Pancreas (tissue), 10 donors: ENCODE data around the gene MARCHF6. TPM values are rescaled to one million over a fixed set of nuclear protein-coding genes. Genes with fewer than 3 reads are reported as not detected.
A peak's percentile ranks its signal among the peaks of the same experiment; 100 is the strongest.

Experiments used
- ATAC-seq, 4 donors: fragments of 200-7000 bp; cut with Tn5 transposase; one replicate each; pipeline versions ENCODE4 v1.8.0 to v1.9.1; 2020; ENCODE audit warnings: mild to moderate bottlenecking in 4 of 4, moderate library complexity in 4 of 4
- DNase-seq, 6 donors: peaks; one replicate each; pipeline ENCODE4 v3.0.0-alpha.2; 2020
- FAIRE-seq: peaks from 2 replicates; lab custom pipeline; 2012; peaks lifted over from hg19 to GRCh38; lab: Jason Lieb, UNC
- H3K27ac ChIP-seq, 4 donors: fragments of 200-600 bp; sonication (generic); 1 replicate in 3 of 4; 2 replicates in 1 of 4; pipeline versions ENCODE4 v1.5.0 to v1.8.0; 2020
- H3K27me3 ChIP-seq, 4 donors: fragments of 200-600 bp; one replicate each; pipeline ENCODE4 v1.8.0; 2021
- H3K36me3 ChIP-seq, 3 donors: fragments of 200-600 bp; sonication (generic) in 1 of 3; one replicate each; pipeline versions ENCODE4 v1.5.0 to v1.8.0; 2020 to 2021
- H3K4me1 ChIP-seq, 3 donors: fragments of 200-600 bp; one replicate each; pipeline ENCODE4 v1.8.0; 2021
- H3K4me3 ChIP-seq, 4 donors: fragments of 200-600 bp; sonication (generic) in 2 of 4; one replicate each; pipeline versions ENCODE4 v1.5.0 to v1.8.0; 2020 to 2021
- H3K9me3 ChIP-seq, 4 donors: fragments of 200-600 bp; one replicate each; pipeline ENCODE4 v1.8.0; 2021
- CTCF ChIP-seq, 4 donors: fragments of 200-600 bp; sonication (generic) in 3 of 4; IDR thresholded peaks; one replicate each; pipeline versions ENCODE4 v1.5.0 to v1.8.0; 2021; ENCODE audit warnings: antibody characterized with exemption in 4 of 4
- WGBS, 2 donors: extraction: QIAGEN DNeasy Blood & Tissue Kit; methylation state at CpG; one replicate each; pipeline ENCODE4 v1.1.7; 2013; 5-methylcytosine and 5-hydroxymethylcytosine counted together
- intact Hi-C, 3 donors: fragments of 100-400 bp; cut with DNase I; formaldehyde crosslinking; loops; one replicate each; pipeline versions ENCODE4 v1.11.1 to v1.14.2; 2022
- polyA plus RNA-seq, 2 donors: library from polyadenylated mRNA; stranded (reverse); fragments of 200-250 nt; gene quantifications; one replicate each; pipeline ENCODE4 v1.2.3, GENCODE V29; 2013
- total RNA-seq, 6 donors: library from RNA; stranded (reverse); fragmentation: NEBNext Ultra II Directional in 4 of 6; extraction: Animal tissue kit (Norgen Biotek cat#: 25700) in 4 of 6; gene quantifications; one replicate each; pipeline versions ENCODE4 v1.2.1 to v1.2.4, GENCODE V29; 2021 to 2023
- donor health status: healthy with polysubstance abuse.
- donor health status: DM: no; HTN: no; CAD: no; lungs with moderate emphysema.
- donor health status: DM: no; HTN: no; CAD: no.
- donor health status: control.
- donor health status: control.
- donor health status: Bipolar disorder and iron deficiency.
- donor health status: DM: yes; HTN: yes; CAD: no.
- donor health status: DM: no; HTN: no; CAD: no.
- donor health status: DM: no; HTN: no; CAD: no.
- donor health status: DM: yes; HTN: yes; CAD: no.

MARCHF6 gene
- total and polyA plus RNA-seq, 8 donors = 68.5 to 105 (median 82.8) TPM

- DNase-seq = no peak
- WGBS, 2 donors = 72 to 74% methylated on average over 1 of the region's 1 CpG
- TF ChIP-seq CTCF (IDR thresholded peaks at IDR 0.05) = peak in 1 of 4 donors; percentile 23
- Histone ChIP-seq H3K4me3 (no peak overlapping the region), H3K9me3 (no peaks in the 10 kb centered on the region), H3K36me3 (no peaks in the 10 kb centered on the region), H3K27me3 (no peaks in the 10 kb centered on the region), H3K27ac (no peak overlapping the region), H3K4me1 (peaks cover 13 to 30% (median 22%) of the 10 kb centered on the region in 3 donors)
- ATAC-seq = peak; percentile 26 to 65 (median 58)
- FAIRE-seq = no peak
- intact Hi-C loops = loop anchor here in 1 of 3 donors (10.0 kb wide), 1 partner anchor 79 kb away; no protein-coding TSS in a partner anchor
Measured at GRCh38 chr5:10364186-10364689, 10.7 kb downstream of the MARCHF6 start.

- DNase-seq (no peak), ATAC-seq (no peak), FAIRE-seq (no peak)
- Histone ChIP-seq H3K9me3 (no peaks in the 10 kb centered on the region), H3K4me3 (no peak overlapping the region), H3K27ac (peak overlapping the region in 2 of 4 donors; percentile 54 to 64), H3K4me1 (peaks cover 13 to 31% (median 26%) of the 10 kb centered on the region in 3 donors), H3K27me3 (no peaks in the 10 kb centered on the region), H3K36me3 (no peaks in the 10 kb centered on the region)
- WGBS, 2 donors = 68 to 77% methylated on average over 7 of the region's 7 CpGs
- no peak for TF ChIP-seq CTCF (IDR thresholded peaks at IDR 0.05)
- intact Hi-C loops = loop anchor here in 1 of 3 donors (10.0 kb wide), 1 partner anchor 81 kb away; no protein-coding TSS in a partner anchor
Measured at GRCh38 chr5:10365782-10366181, 12.3 kb downstream of the MARCHF6 start.

- FAIRE-seq (no peak), DNase-seq (peak in 3 of 6 donors; percentile 38 to 48 (median 46)), ATAC-seq (peak; percentile 51 to 73 (median 61))
- Histone ChIP-seq H3K4me3 (no peak overlapping the region), H3K27me3 (no peaks in the 10 kb centered on the region), H3K4me1 (peaks cover 13 to 34% (median 30%) of the 10 kb centered on the region in 3 donors), H3K36me3 (no peaks in the 10 kb centered on the region), H3K9me3 (no peaks in the 10 kb centered on the region), H3K27ac (peak overlapping the region in 2 of 4 donors; percentile 54 to 64)
- intact Hi-C loops = loop anchor here in 1 of 3 donors (10.0 kb wide), 1 partner anchor 82 kb away; no protein-coding TSS in a partner anchor
- 13 to 15% methylated on average over 11 of the region's 11 CpGs for WGBS, 2 donors
- TF ChIP-seq CTCF (IDR thresholded peaks at IDR 0.05) = no peak
Measured at GRCh38 chr5:10366310-10367272, 13.1 kb downstream of the MARCHF6 start.

GRCh38 chr5:10367579-10367978 lies 14.1 kb downstream of the MARCHF6 start:
- intact Hi-C loops = loop anchor here in 1 of 3 donors (10.0 kb wide), 1 partner anchor 83 kb away; no protein-coding TSS in a partner anchor
- Histone ChIP-seq H3K36me3 (no peaks in the 10 kb centered on the region), H3K27me3 (no peaks in the 10 kb centered on the region), H3K4me3 (no peak overlapping the region), H3K4me1 (peaks cover 14 to 44% (median 38%) of the 10 kb centered on the region in 3 donors), H3K9me3 (no peaks in the 10 kb centered on the region), H3K27ac (peak overlapping the region in 1 of 4 donors; percentile 64)
- DNase-seq (no peak), ATAC-seq (no peak), FAIRE-seq (no peak)
- TF ChIP-seq CTCF (IDR thresholded peaks at IDR 0.05) = no peak
- 67 to 75% methylated on average over 1 of the region's 1 CpG for WGBS, 2 donors
